Endothelial cell of umbilical vein (primary cell): Measurements from ENCODE around the gene GNAQ.

Source experiments
- CTCF ChIP-seq, 2 donors: IDR thresholded peaks; 1 replicate in 1 of 2; 2 replicates in 1 of 2; pipeline ENCODE4 v1.5.1; 2011; ENCODE audit warnings: low read length in 2 of 2, mild to moderate bottlenecking in 2 of 2, moderate library complexity in 2 of 2, control low read depth in 1 of 2, inconsistent platforms in 1 of 2, low read depth in 1 of 2; ENCODE audit not compliant: insufficient read depth in 1 of 2; ENCODE audit errors: extremely low read depth in 1 of 2
- EZH2 ChIP-seq: IDR thresholded peaks from 2 replicates; pipeline ENCODE4 v1.6.1; 2012; ENCODE audit warnings: borderline replicate concordance, low read depth, mild to moderate bottlenecking, moderate library complexity, low read length, inconsistent platforms; ENCODE audit not compliant: severe bottlenecking

- TF ChIP-seq CTCF (IDR thresholded peaks at IDR 0.05; ENCODE audit: extremely low read depth in 1 of 2, insufficient read depth in 1 of 2, low read depth in 1 of 2, low read length in 2 of 2) (no peak), EZH2 (no peak)
These were observed 164.7 kb downstream of the GNAQ start for GRCh38 chr9:77866878-77867277.
